B cell (primary cell): ENCODE data around the gene COL4A1. TPM values are rescaled to one million over a fixed set of nuclear protein-coding genes. Genes with fewer than 3 reads are reported as not detected.

Experiments
- ATAC-seq: fragments of 200-7000 bp; cut with Tn5 transposase; one replicate; pipeline ENCODE4 v1.10.0; 2021; ENCODE audit warnings: low read depth, mild to moderate bottlenecking, moderate number of reproducible peaks, moderate library complexity
- CTCF ChIA-PET: fragments of 350-600 bp; sonication (Branson Sonifier 250); formaldehyde crosslinking; loops from one replicate; lab custom pipeline; 2021; ENCODE audit warnings: antibody characterized with exemption, inconsistent platforms; lab: Charles Lee
- POLR2A ChIA-PET: fragments of 350-600 bp; sonication (Branson Sonifier 250); formaldehyde crosslinking; loops from one replicate; lab custom pipeline; 2021; ENCODE audit warnings: antibody characterized with exemption; lab: Charles Lee
- DNase-seq: peaks from one replicate; pipeline ENCODE4 v3.0.0; 2013
- H2AFZ ChIP-seq: 2 replicates; pipeline ENCODE4 v1.6.1; 2012; ENCODE audit warnings: mild to moderate bottlenecking, low read depth, low read length; ENCODE audit not compliant: insufficient read depth, poor library complexity, severe bottlenecking
- H3K27ac ChIP-seq, 2 donors: 1 replicate in 1 of 2; 2 replicates in 1 of 2; pipeline ENCODE4 v1.5.1; 2012 to 2013; ENCODE audit warnings: low read length in 2 of 2, mild to moderate bottlenecking in 2 of 2, moderate library complexity in 1 of 2
- H3K27me3 ChIP-seq, 4 experiments: fragments of 200-600 bp in 1 of 4; sonication (generic) in 1 of 4; replicated peaks in 1 of 4; 1 replicate in 2 of 4; 2 replicates in 2 of 4; pipeline versions ENCODE4 v1.6.1 to v1.7.0; 2013 to 2016; ENCODE audit warnings: low read length in 3 of 4, mild to moderate bottlenecking in 2 of 4, mixed read lengths in 1 of 4, moderate library complexity in 1 of 4; ENCODE audit not compliant: insufficient read depth in 4 of 4, control insufficient read depth in 3 of 4; ENCODE audit errors: control extremely low read depth in 1 of 4
- H3K36me3 ChIP-seq, 2 experiments: replicated peaks in 1 of 2; 1 replicate in 1 of 2; 2 replicates in 1 of 2; pipeline versions ENCODE4 v1.6.1 to v1.7.1; 2013; ENCODE audit warnings: low read length in 1 of 2; ENCODE audit not compliant: insufficient read depth in 2 of 2, control insufficient read depth in 1 of 2; ENCODE audit errors: control extremely low read depth in 1 of 2, extremely low read depth in 1 of 2
- H3K4me1 ChIP-seq, 2 donors: fragments of 200-600 bp in 1 of 2; sonication (generic) in 1 of 2; 1 replicate in 1 of 2; 2 replicates in 1 of 2; pipeline versions ENCODE4 v1.5.1 to v1.6.1; 2013 to 2017; ENCODE audit warnings: low read length in 2 of 2; ENCODE audit not compliant: control insufficient read depth in 2 of 2, insufficient read depth in 2 of 2
- H3K4me2 ChIP-seq: replicated peaks from 2 replicates; pipeline ENCODE3; 2012; ENCODE audit warnings: mild to moderate bottlenecking, low read depth, low read length; ENCODE audit not compliant: poor library complexity, severe bottlenecking
- H3K4me3 ChIP-seq, 5 experiments: fragments of 200-600 bp in 1 of 5; sonication (generic) in 1 of 5; 1 replicate in 3 of 5; 2 replicates in 2 of 5; pipeline versions ENCODE4 v1.5.1 to v1.7.0; 2011 to 2016; ENCODE audit warnings: low read length in 4 of 5, mild to moderate bottlenecking in 4 of 5, low read depth in 2 of 5, control low read depth in 1 of 5, moderate library complexity in 1 of 5; ENCODE audit not compliant: insufficient read depth in 1 of 5; ENCODE audit errors: control extremely low read depth in 1 of 5, extremely low read depth in 1 of 5
- H3K79me2 ChIP-seq: fragments of 200-600 bp; sonication (generic); one replicate; pipeline ENCODE4 v1.6.0; 2016; ENCODE audit warnings: low read length; ENCODE audit not compliant: control insufficient read depth, insufficient read depth
- H3K9ac ChIP-seq: fragments of 200-600 bp; sonication (generic); 2 replicates; pipeline ENCODE4 v1.6.1; 2017; ENCODE audit warnings: mild to moderate bottlenecking, low read length, moderate library complexity
- H3K9me3 ChIP-seq, 3 donors: one replicate each; pipeline versions ENCODE4 v1.6.1 to v1.7.1; 2013; ENCODE audit warnings: low read length in 2 of 3; ENCODE audit not compliant: control insufficient read depth in 2 of 3, insufficient read depth in 1 of 3; ENCODE audit errors: control extremely low read depth in 1 of 3
- H4K20me1 ChIP-seq: 2 replicates; pipeline ENCODE4 v1.6.0; 2012; ENCODE audit warnings: mild to moderate bottlenecking, low read length; ENCODE audit not compliant: insufficient read depth, control insufficient read depth, poor library complexity, severe bottlenecking
- H3K27ac Mint-ChIP-seq: one replicate; pipeline ENCODE4 v1.8.0; 2021; ENCODE audit warnings: mixed read lengths
- H3K27me3 Mint-ChIP-seq: one replicate; pipeline ENCODE4 v1.8.0; 2021; ENCODE audit warnings: mixed read lengths
- H3K4me1 Mint-ChIP-seq: one replicate; pipeline ENCODE4 v1.8.0; 2021; ENCODE audit warnings: mixed read lengths
- H3K4me3 Mint-ChIP-seq: one replicate; pipeline ENCODE4 v1.8.0; 2021; ENCODE audit warnings: mixed read lengths
- H3K9me3 Mint-ChIP-seq: one replicate; pipeline ENCODE4 v1.8.0; 2022; ENCODE audit warnings: mixed read lengths; ENCODE audit not compliant: insufficient read depth
- CTCF ChIP-seq: fragments of 200-600 bp; IDR thresholded peaks from one replicate; pipeline ENCODE4 v1.8.0; 2022; ENCODE audit warnings: antibody characterized with exemption, mild to moderate bottlenecking
- EZH2 ChIP-seq: IDR thresholded peaks from 2 replicates; pipeline ENCODE4 v1.6.1; 2012; ENCODE audit warnings: borderline replicate concordance, low read depth, mild to moderate bottlenecking, moderate library complexity, low read length; ENCODE audit not compliant: insufficient read depth, poor library complexity, severe bottlenecking
- WGBS: methylation state at CpG from one replicate; pipeline ENCODE4 v1.1.5; 2013; ENCODE audit warnings: missing lambda C conversion rate; ENCODE audit not compliant: insufficient coverage; 5-methylcytosine and 5-hydroxymethylcytosine counted together
- intact Hi-C: fragments of 100-400 bp; cut with micrococcal nuclease; formaldehyde crosslinking; loops from one replicate; pipeline ENCODE4 v1.10.0; 2022
- polyA plus RNA-seq: library from polyadenylated mRNA; depleted of rRNA; stranded (reverse); fragments of >200 nt; gene quantifications from 2 replicates; pipeline ENCODE4 v1.2.3, GENCODE V29; 2012
- total RNA-seq, 2 donors: library from RNA; stranded (reverse); fragments of 120-200 nt in 1 of 2; gene quantifications; 1 replicate in 1 of 2; 2 replicates in 1 of 2; pipeline versions ENCODE4 v1.2.3 to v1.2.4, GENCODE V29; 2013 to 2022

Gene COL4A1
- total and polyA plus RNA-seq, 2 donors (not counting 1 experiment from before 2014, with no cell fraction given): not detected

GRCh38 chr13:110281736-110282135 is 25.2 kb downstream of the COL4A1 start:
- DNase-seq (no peak), ATAC-seq (no peak)
- H3K4me3 ChIP-seq: no peak overlapping the region
- H3K9ac ChIP-seq: no peak overlapping the region
- H3K9me3 Mint-ChIP-seq: no peaks in the 10 kb centered on the region
- intact Hi-C loops: no loop called here
- no peaks in the 10 kb centered on the region for H3K4me1 Mint-ChIP-seq
- H3K27me3 Mint-ChIP-seq: peaks cover 3% of the 10 kb centered on the region
- H3K36me3 ChIP-seq: no peaks in the 10 kb centered on the region
- no peaks in the 10 kb centered on the region for H4K20me1 ChIP-seq
- peaks cover 0 to 2% (median 0%) of the 10 kb centered on the region in 4 experiments for H3K27me3 ChIP-seq
- H3K4me3 Mint-ChIP-seq: no peak overlapping the region
- H2AFZ ChIP-seq: no peak overlapping the region
- H3K4me2 ChIP-seq: no peak overlapping the region
- no peaks in the 10 kb centered on the region for H3K79me2 ChIP-seq
- 91% methylated on average over 5 of the region's 5 CpGs for WGBS
- no peak overlapping the region for H3K27ac ChIP-seq
- no peaks in the 10 kb centered on the region for H3K9me3 ChIP-seq
- no peaks in the 10 kb centered on the region for H3K4me1 ChIP-seq
- ChIA-PET CTCF (no interaction called here), POLR2A (no interaction called here)
- H3K27ac Mint-ChIP-seq: no peak overlapping the region
- TF ChIP-seq EZH2 (no peak), CTCF (no peak)

- Histone ChIP-seq H3K27me3 (peaks cover 0 to 2% (median 0%) of the 10 kb centered on the region in 4 experiments), H3K9me3 (no peaks in the 10 kb centered on the region), H3K79me2 (no peaks in the 10 kb centered on the region), H3K4me1 (no peaks in the 10 kb centered on the region), H3K4me3 (no peak overlapping the region), H2AFZ (no peak overlapping the region), H3K4me2 (no peak overlapping the region), H3K36me3 (no peaks in the 10 kb centered on the region), H4K20me1 (no peaks in the 10 kb centered on the region), H3K9ac (no peak overlapping the region), H3K27ac (no peak overlapping the region)
- Mint-ChIP-seq H3K27ac (no peak overlapping the region), H3K4me3 (no peak overlapping the region), H3K4me1 (no peaks in the 10 kb centered on the region), H3K9me3 (no peaks in the 10 kb centered on the region), H3K27me3 (peaks cover 3% of the 10 kb centered on the region)
- ATAC-seq: no peak
- ChIA-PET POLR2A (no interaction called here), CTCF (no interaction called here)
- DNase-seq: no peak
- no peak for TF ChIP-seq EZH2
- WGBS: 90% methylated on average over 5 of the region's 7 CpGs
- intact Hi-C loops: no loop called here
Observed at GRCh38 chr13:110280985-110281688, 25.8 kb downstream of the COL4A1 start.
